Lower lobe of right lung (tissue), 2 donors: ENCODE measurements around the gene DMBX1. TPM values are rescaled to one million over a fixed set of nuclear protein-coding genes. Genes with fewer than 3 reads are reported as not detected.

Experiments
- ATAC-seq, 2 donors: fragments of 200-7000 bp; cut with Tn5 transposase; one replicate each; pipeline ENCODE4 v1.9.1; 2020 to 2022; ENCODE audit warnings: mild to moderate bottlenecking in 2 of 2, moderate library complexity in 2 of 2
- DNase-seq: peaks from one replicate; pipeline ENCODE4 v3.0.0-alpha.2; 2020
- H3K27ac ChIP-seq: fragments of 200-600 bp; one replicate; pipeline ENCODE4 v1.8.0; 2022
- H3K27me3 ChIP-seq: fragments of 200-600 bp; one replicate; pipeline ENCODE4 v1.8.0; 2022; ENCODE audit warnings: low read depth
- H3K36me3 ChIP-seq: fragments of 200-600 bp; one replicate; pipeline ENCODE4 v1.8.0; 2022; ENCODE audit warnings: mild to moderate bottlenecking
- H3K4me1 ChIP-seq: fragments of 200-600 bp; one replicate; pipeline ENCODE4 v1.8.0; 2022
- H3K4me3 ChIP-seq: fragments of 200-600 bp; one replicate; pipeline ENCODE4 v1.8.0; 2022; ENCODE audit warnings: mild to moderate bottlenecking
- H3K9me3 ChIP-seq: fragments of 200-600 bp; one replicate; pipeline ENCODE4 v1.8.0; 2022
- CTCF ChIP-seq: fragments of 200-600 bp; IDR thresholded peaks from one replicate; pipeline ENCODE4 v1.8.0; 2022; ENCODE audit warnings: antibody characterized with exemption, mild to moderate bottlenecking
- intact Hi-C: fragments of 100-400 bp; cut with DNase I; formaldehyde crosslinking; loops from one replicate; pipeline ENCODE4 v1.11.0; 2022
- total RNA-seq: library from RNA; stranded (reverse); fragmentation: NEBNext Ultra II Directional; extraction: Animal tissue kit (Norgen Biotek cat#: 25700); gene quantifications from one replicate; pipeline ENCODE4 v1.2.1, GENCODE V29; 2021
- donor health status: DM: no; HTN: yes; CAD: no; lungs with severe emphysema.

The DMBX1 gene
- total RNA-seq, 1 donor from 2014 or later = not detected

- no peaks in the 10 kb centered on the region for H3K36me3 ChIP-seq
- peaks cover 20% of the 10 kb centered on the region for H3K4me1 ChIP-seq
- no peaks in the 10 kb centered on the region for H3K9me3 ChIP-seq
- ATAC-seq = peak; percentile 71 to 73
- no peak overlapping the region for H3K4me3 ChIP-seq
- intact Hi-C loops = no loop called here
- TF ChIP-seq CTCF = peak; percentile 89
- peaks cover 47% of the 10 kb centered on the region for H3K27me3 ChIP-seq
- H3K27ac ChIP-seq = no peak overlapping the region
- DNase-seq = peak; percentile 85
Measured at GRCh38 chr1:46446646-46447498, 42.8 kb upstream of the DMBX1 start.

- Histone ChIP-seq H3K27me3 (peaks cover 47% of the 10 kb centered on the region), H3K27ac (no peak overlapping the region), H3K36me3 (no peaks in the 10 kb centered on the region), H3K4me1 (peaks cover 14% of the 10 kb centered on the region), H3K9me3 (no peaks in the 10 kb centered on the region), H3K4me3 (no peak overlapping the region)
- intact Hi-C loops = no loop called here
- no peak for TF ChIP-seq CTCF
- no peak for DNase-seq
- no peak for ATAC-seq
Measured at GRCh38 chr1:46447499-46448108, 42.0 kb upstream of the DMBX1 start.

- no peaks in the 10 kb centered on the region for H3K36me3 ChIP-seq
- DNase-seq (no peak), ATAC-seq (peak in 1 of 2 donors; percentile 15)
- peaks cover 47% of the 10 kb centered on the region for H3K27me3 ChIP-seq
- peaks cover 9% of the 10 kb centered on the region for H3K4me1 ChIP-seq
- no peak for TF ChIP-seq CTCF
- peak overlapping the region; percentile 43 for H3K4me3 ChIP-seq
- H3K9me3 ChIP-seq = no peaks in the 10 kb centered on the region
- intact Hi-C loops = no loop called here
- no peak overlapping the region for H3K27ac ChIP-seq
Measured at GRCh38 chr1:46448109-46448911, 41.3 kb upstream of the DMBX1 start.

DNA sequence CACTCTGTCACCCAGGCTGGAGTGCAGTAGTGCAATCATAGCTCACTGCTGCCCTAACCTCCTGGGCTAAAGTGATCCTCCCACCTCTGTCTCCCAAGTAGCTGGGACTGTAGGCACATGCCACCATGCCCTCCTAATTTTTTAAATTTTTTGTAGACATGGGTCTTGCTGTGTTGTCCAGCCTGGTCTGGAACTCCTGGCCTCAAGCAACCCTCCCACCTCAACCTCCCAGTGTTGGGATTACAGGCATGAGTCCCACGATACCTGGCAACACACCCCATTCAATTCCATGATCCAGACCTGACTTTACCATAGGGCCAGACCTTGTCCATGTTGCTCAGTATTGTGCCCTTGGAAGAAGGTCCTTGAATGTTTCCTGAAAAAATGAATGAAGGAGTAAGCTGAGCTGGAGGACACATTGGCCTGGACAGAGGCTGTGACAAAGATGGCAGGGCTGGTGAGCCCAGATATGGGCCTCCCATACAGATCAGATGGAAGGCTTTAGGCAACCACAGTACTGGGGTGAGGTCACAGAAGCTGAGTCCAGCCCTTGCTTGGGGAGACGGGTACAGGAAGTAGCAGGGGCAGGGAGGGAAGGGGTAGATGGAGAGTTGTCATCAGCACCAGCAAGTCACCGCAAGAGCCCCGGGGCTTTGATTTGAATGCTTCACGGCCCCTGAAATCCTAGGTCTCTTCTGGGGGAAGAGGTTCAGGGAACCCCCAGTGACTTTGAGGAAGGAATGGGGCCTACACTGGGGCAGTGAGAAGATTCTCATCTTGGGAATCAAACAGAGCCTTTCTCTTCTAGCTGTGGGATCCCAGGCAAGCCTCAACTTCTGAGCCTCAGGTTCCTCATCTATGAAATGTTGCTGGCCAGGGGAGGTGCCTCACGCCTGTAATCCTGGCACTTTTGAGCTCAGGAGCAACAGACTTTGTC lies 40.1 kb upstream of the DMBX1 start:
- no peak overlapping the region for H3K27ac ChIP-seq
- DNase-seq (no peak), ATAC-seq (no peak)
- H3K27me3 ChIP-seq = peaks cover 47% of the 10 kb centered on the region
- intact Hi-C loops = no loop called here
- no peaks in the 10 kb centered on the region for H3K36me3 ChIP-seq
- H3K4me3 ChIP-seq = no peak overlapping the region
- TF ChIP-seq CTCF = no peak
- H3K9me3 ChIP-seq = no peaks in the 10 kb centered on the region
- peaks cover 9% of the 10 kb centered on the region for H3K4me1 ChIP-seq

DNA sequence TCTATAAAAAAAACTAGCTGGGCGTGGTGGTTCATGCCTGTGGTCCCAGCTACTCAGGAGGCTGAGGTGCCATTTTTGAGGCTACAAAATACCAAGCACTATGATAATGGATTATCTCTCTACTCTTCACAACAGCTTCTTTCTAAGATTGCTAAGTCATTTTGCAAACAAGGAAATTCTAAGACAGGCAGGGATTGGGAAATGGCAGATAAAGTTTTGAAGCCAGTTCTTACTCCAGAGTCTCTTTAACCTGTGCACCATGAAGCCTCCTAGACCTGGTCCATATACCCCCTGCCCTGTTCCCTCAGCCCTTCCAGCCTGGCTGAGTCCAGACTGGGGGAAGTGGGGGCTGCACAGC lies 39.5 kb upstream of the DMBX1 start:
- intact Hi-C loops = no loop called here
- TF ChIP-seq CTCF = no peak
- Histone ChIP-seq H3K4me3 (no peak overlapping the region), H3K36me3 (no peaks in the 10 kb centered on the region), H3K4me1 (peaks cover 9% of the 10 kb centered on the region), H3K9me3 (no peaks in the 10 kb centered on the region), H3K27ac (no peak overlapping the region), H3K27me3 (peaks cover 47% of the 10 kb centered on the region)
- ATAC-seq = no peak
- no peak for DNase-seq
